ENCODE results near the gene RNF26. TPM values are rescaled to one million over a fixed set of nuclear protein-coding genes. Genes with fewer than 3 reads are reported as not detected.

Gene RNF26
- total RNA-seq, 3 donors from 2014 or later, result 20.7 to 24.7 (median 23.7) TPM

DNA sequence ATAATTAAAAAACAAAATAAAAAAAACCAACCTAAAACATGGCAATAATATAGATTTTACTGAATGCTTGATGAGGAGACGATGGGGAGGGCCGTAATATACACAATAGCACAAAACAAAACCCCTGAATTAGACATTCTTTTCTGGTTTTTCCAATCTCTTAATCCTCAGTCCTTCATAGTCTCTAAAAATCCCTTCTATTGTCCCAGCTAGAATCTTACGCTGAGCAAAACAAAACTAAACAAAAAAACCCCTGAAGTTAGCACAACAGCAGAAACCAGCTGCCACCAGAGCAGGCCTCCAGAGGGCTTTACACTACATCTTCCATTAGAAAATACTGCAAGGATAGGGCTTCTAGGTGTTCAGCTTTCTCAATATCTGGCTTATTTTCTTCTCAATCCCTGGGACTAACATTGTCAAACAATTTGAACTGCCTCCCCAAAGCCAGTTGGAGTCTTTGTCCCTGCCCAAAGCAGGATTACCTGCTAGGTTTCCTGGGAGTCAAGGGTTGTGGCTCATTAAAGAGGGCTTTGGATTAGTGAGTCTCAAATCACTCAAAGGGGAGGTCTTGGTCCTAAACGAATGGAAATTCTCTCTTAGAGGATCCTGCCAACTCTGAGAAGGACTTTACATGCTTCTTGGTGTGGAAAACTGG, 2.1 kb upstream of the RNF26 start:
- no peaks in the 10 kb centered on the region for H3K9me3 ChIP-seq
- intact Hi-C loops (cut with DNase I, micrococcal nuclease), result no loop called here
- no peak overlapping the region for H3K4me3 ChIP-seq
- TF ChIP-seq CTCF (IDR thresholded peaks at IDR 0.05), result no peak
- DNase-seq (peak in 1 of 3 donors; percentile 1), ATAC-seq (no peak)
- H3K4me1 ChIP-seq (ENCODE audit: low read depth), result peaks cover 10% of the 10 kb centered on the region
- no peaks in the 10 kb centered on the region for H3K36me3 ChIP-seq (ENCODE audit: low read depth)

- no peak overlapping the region for H3K4me3 ChIP-seq
- H3K4me1 ChIP-seq (ENCODE audit: low read depth), result peaks cover 16% of the 10 kb centered on the region
- DNase-seq (peak in 2 of 3 donors; percentile 39 to 55), ATAC-seq (no peak)
- intact Hi-C loops (cut with DNase I, micrococcal nuclease), result no loop called here
- no peak for TF ChIP-seq CTCF (IDR thresholded peaks at IDR 0.05)
- H3K9me3 ChIP-seq, result no peaks in the 10 kb centered on the region
- H3K36me3 ChIP-seq (ENCODE audit: low read depth), result no peaks in the 10 kb centered on the region
Observed at GRCh38 chr11:119335091-119335654, 846 bp downstream of the RNF26 start.

DNA sequence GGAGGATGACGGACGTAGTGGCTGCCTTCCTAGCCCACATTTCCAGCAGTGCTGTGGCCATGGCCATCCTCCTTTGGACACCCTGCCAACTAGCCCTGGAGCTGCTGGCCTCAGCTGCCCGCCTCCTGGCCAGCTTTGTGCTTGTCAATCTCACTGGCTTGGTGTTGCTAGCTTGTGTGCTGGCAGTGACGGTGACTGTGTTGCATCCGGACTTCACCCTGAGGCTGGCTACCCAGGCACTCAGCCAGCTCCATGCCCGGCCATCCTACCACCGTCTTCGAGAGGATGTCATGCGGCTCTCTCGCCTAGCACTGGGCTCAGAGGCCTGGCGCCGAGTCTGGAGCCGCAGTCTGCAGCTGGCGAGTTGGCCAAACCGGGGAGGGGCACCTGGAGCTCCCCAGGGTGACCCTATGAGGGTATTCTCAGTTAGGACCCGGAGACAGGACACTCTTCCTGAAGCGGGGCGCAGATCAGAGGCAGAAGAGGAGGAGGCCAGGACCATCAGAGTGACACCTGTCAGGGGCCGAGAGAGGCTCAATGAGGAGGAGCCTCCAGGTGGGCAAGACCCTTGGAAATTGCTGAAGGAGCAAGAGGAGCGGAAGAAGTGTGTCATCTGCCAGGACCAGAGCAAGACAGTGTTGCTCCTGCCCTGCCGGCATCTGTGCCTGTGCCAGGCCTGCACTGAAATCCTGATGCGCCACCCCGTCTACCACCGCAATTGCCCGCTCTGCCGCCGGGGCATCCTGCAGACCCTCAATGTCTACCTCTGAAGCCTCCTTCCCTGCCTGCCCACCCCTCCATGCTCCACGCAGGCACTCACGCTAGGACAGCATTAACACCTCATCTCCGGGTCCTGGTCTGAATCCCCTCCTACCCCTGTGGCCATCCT, 1.6 kb downstream of the RNF26 start:
- peak in 1 of 3 donors; percentile 52 for DNase-seq
- no peak for ATAC-seq

GRCh38 chr11:119336744-119337469, 2.6 kb downstream of the RNF26 start:
- no peak for TF ChIP-seq CTCF (IDR thresholded peaks at IDR 0.05)
- intact Hi-C loops (cut with DNase I, micrococcal nuclease), result no loop called here
- Histone ChIP-seq H3K4me3 (no peak overlapping the region), H3K4me1 (ENCODE audit: low read depth) (peaks cover 31% of the 10 kb centered on the region), H3K9me3 (no peaks in the 10 kb centered on the region), H3K36me3 (ENCODE audit: low read depth) (no peaks in the 10 kb centered on the region)
- DNase-seq (no peak), ATAC-seq (no peak)

More for the DNA sequence above, 1.6 kb downstream of the RNF26 start:
- Histone ChIP-seq H3K9me3 (no peaks in the 10 kb centered on the region), H3K4me3 (no peak overlapping the region), H3K36me3 (ENCODE audit: low read depth) (no peaks in the 10 kb centered on the region), H3K4me1 (ENCODE audit: low read depth) (peaks cover 23% of the 10 kb centered on the region)
- intact Hi-C loops (cut with DNase I, micrococcal nuclease), result no loop called here
- TF ChIP-seq CTCF (IDR thresholded peaks at IDR 0.05), result no peak

- H3K36me3 ChIP-seq (ENCODE audit: low read depth), result no peaks in the 10 kb centered on the region
- intact Hi-C loops (cut with DNase I, micrococcal nuclease), result no loop called here
- no peak for TF ChIP-seq CTCF (IDR thresholded peaks at IDR 0.05)
- H3K4me1 ChIP-seq (ENCODE audit: low read depth), result peaks cover 31% of the 10 kb centered on the region
- no peak overlapping the region for H3K4me3 ChIP-seq
- no peaks in the 10 kb centered on the region for H3K9me3 ChIP-seq
- no peak for ATAC-seq
- DNase-seq, result peak in 2 of 3 donors; percentile 47 to 52
Observed at GRCh38 chr11:119337581-119338317, 3.4 kb downstream of the RNF26 start.
